ENCODE measurements around the gene CMAS.
"Not testable (repeated sequence)": the region's sequence is repeated elsewhere in the genome, so short reads cannot be mapped to it uniquely, and the experiment has no call there.

Gene CMAS

DNA sequence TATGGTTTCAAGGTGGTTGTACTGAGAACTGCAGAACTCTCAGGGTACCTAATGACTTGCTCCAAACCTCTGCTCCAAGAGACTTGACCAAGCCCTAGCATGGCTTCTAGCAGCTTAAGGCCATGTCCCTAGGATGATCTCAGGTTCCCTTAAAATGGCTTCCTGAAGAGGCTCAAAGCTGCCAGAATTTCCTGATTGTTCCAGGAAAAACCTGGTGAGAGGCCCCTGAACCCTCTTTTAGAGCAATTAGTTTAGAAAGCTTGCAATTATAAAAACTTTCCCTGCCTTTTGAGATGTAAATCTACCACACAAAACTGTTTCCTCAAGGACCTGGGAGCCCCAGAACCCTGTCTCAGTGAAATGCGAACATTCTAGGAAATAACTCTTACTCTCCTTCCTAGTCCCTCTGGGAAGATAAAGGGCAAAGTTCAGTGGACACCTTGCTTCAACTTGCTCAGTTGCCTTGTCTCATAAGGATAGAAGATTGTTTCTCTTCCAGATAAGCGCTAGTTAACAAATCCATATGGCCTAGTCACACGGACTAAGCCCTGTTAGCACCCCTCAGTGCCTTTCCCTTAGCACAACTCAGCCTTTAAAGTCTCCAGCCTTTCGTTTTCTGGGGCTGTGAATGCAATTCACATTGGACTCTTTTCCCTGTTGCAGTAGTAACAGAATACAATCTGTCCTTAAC is 2.5 kb downstream of the CMAS start:
- Histone ChIP-seq H3K9ac (ENCODE audit: low read length) (no peak overlapping the region), H2AFZ (ENCODE audit: low read depth, low read length, severe bottlenecking) (no peak overlapping the region), H3F3A (ENCODE audit: insufficient read depth) (no peaks in the 10 kb centered on the region), H3K27ac (ENCODE audit: low read depth, low read length) (no peak overlapping the region), H3K9me2 (replicated peaks; ENCODE audit: insufficient read depth, low read length) (no peaks in the 10 kb centered on the region), H3K9me3 (ENCODE audit: insufficient read depth, low read length) (no peaks in the 10 kb centered on the region), H4K20me1 (ENCODE audit: low read depth, low read length) (0 out of 2 replicates have a peak, but pooled peaks cover 3% of the 10 kb centered on the region), H3K79me2 (ENCODE audit: insufficient read depth, low read length) (peaks cover 47% of the 10 kb centered on the region), H3K36me3 (ENCODE audit: low read length) (no peaks in the 10 kb centered on the region), H3K4me2 (ENCODE audit: low read depth, low read length, poor library complexity, severe bottlenecking) (peak overlapping the region; percentile 88), H3K27me3 (ENCODE audit: low read length) (no peaks in the 10 kb centered on the region), H3K4me3 (ENCODE audit: insufficient read depth, low read length, poor library complexity, severe bottlenecking) (no peak overlapping the region)
- TF ChIP-seq, protein P1, sequence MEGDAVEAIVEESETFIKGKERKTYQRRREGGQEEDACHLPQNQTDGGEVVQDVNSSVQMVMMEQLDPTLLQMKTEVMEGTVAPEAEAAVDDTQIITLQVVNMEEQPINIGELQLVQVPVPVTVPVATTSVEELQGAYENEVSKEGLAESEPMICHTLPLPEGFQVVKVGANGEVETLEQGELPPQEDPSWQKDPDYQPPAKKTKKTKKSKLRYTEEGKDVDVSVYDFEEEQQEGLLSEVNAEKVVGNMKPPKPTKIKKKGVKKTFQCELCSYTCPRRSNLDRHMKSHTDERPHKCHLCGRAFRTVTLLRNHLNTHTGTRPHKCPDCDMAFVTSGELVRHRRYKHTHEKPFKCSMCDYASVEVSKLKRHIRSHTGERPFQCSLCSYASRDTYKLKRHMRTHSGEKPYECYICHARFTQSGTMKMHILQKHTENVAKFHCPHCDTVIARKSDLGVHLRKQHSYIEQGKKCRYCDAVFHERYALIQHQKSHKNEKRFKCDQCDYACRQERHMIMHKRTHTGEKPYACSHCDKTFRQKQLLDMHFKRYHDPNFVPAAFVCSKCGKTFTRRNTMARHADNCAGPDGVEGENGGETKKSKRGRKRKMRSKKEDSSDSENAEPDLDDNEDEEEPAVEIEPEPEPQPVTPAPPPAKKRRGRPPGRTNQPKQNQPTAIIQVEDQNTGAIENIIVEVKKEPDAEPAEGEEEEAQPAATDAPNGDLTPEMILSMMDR (IDR thresholded peaks at IDR 0.05; ENCODE audit: insufficient read depth, low read length, poor library complexity, severe bottlenecking), result no peak
- no peak for TF ChIP-seq EZH2phosphoT487 (conservative IDR thresholded peaks at IDR 0.05; ENCODE audit: low read length)

DNA sequence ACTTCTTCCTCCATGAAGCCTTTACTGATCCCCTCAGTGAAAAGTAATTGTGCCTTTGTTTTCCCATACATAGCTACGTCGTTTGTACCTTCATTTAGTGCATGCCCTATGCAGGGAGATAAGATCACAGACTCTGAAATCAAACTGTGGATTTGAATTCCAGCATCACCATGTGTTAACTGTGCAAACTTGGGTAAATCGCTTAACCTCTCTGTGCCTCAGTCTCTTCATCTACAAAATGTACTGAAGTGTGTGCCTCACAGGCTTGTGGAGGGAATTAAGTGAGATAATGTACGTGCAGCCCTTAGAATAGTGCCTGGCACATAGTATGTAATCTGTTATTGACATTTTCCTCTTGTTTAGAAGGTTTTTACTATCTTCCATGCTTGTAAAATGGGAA is 4.1 kb downstream of the CMAS start:
- no peaks in the 10 kb centered on the region for H3K36me3 ChIP-seq (ENCODE audit: low read length)
- H3K4me3 ChIP-seq (ENCODE audit: insufficient read depth, low read length, poor library complexity, severe bottlenecking), result no peak overlapping the region
- H4K20me1 ChIP-seq (ENCODE audit: low read depth, low read length), result 0 out of 2 replicates have a peak, but pooled peaks cover 3% of the 10 kb centered on the region
- no peak overlapping the region for H2AFZ ChIP-seq (ENCODE audit: low read depth, low read length, severe bottlenecking)
- no peak overlapping the region for H3K9ac ChIP-seq (ENCODE audit: low read length)
- no peak overlapping the region for H3K27ac ChIP-seq (ENCODE audit: low read depth, low read length)
- peaks cover 47% of the 10 kb centered on the region for H3K79me2 ChIP-seq (ENCODE audit: insufficient read depth, low read length)
- no peak overlapping the region for H3K4me2 ChIP-seq (ENCODE audit: low read depth, low read length, poor library complexity, severe bottlenecking)
- no peaks in the 10 kb centered on the region for H3K9me2 ChIP-seq (replicated peaks; ENCODE audit: insufficient read depth, low read length)
- no peak for TF ChIP-seq EZH2phosphoT487 (conservative IDR thresholded peaks at IDR 0.05; ENCODE audit: low read length)
- TF ChIP-seq, protein P1 (IDR thresholded peaks at IDR 0.05; ENCODE audit: insufficient read depth, low read length, poor library complexity, severe bottlenecking), result no peak
- no peaks in the 10 kb centered on the region for H3K27me3 ChIP-seq (ENCODE audit: low read length)
- H3F3A ChIP-seq (ENCODE audit: insufficient read depth), result no peaks in the 10 kb centered on the region
- no peaks in the 10 kb centered on the region for H3K9me3 ChIP-seq (ENCODE audit: insufficient read depth, low read length)

DNA sequence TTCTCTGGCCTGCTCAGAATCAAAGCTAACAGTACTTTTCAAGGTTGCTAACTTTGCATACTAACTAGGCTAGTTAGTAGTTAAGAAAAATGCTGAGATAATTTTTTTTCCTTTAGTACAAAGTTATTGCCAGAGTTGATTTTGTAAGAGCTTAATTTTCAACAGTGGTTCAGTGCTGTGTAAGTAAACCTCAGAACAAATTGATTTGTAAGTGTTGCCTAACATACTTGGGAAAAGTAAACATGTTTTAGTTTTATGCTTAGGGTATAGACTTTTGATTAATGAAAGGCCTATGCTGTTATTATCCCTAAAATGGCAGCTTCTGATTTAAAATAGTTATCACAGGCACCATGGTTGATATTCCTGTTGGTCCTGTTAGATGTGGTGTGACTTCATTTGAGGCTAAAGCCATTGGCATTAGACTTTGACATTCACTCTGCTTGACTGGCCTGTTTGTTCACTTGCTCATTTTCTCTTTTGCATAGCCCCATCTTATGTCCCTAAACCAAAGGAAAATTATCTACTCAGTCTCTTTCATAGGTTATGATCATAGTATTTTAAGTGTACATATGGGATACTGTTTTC is 5.2 kb downstream of the CMAS start:
- TF ChIP-seq, protein P1 (IDR thresholded peaks at IDR 0.05; ENCODE audit: insufficient read depth, low read length, poor library complexity, severe bottlenecking), result no peak
- no peak for TF ChIP-seq EZH2phosphoT487 (conservative IDR thresholded peaks at IDR 0.05; ENCODE audit: low read length)
- Histone ChIP-seq H3F3A (ENCODE audit: insufficient read depth) (no peaks in the 10 kb centered on the region), H3K9ac (ENCODE audit: low read length) (no peak overlapping the region), H3K9me2 (replicated peaks; ENCODE audit: insufficient read depth, low read length) (no peaks in the 10 kb centered on the region), H3K27me3 (ENCODE audit: low read length) (no peaks in the 10 kb centered on the region), H2AFZ (ENCODE audit: low read depth, low read length, severe bottlenecking) (no peak overlapping the region), H3K4me2 (ENCODE audit: low read depth, low read length, poor library complexity, severe bottlenecking) (no peak overlapping the region), H3K36me3 (ENCODE audit: low read length) (peaks cover 8% of the 10 kb centered on the region; the same call in 1 of the 2 replicates), H3K79me2 (ENCODE audit: insufficient read depth, low read length) (peaks cover 47% of the 10 kb centered on the region), H3K9me3 (ENCODE audit: insufficient read depth, low read length) (no peaks in the 10 kb centered on the region), H3K27ac (ENCODE audit: low read depth, low read length) (no peak overlapping the region), H3K4me3 (ENCODE audit: insufficient read depth, low read length, poor library complexity, severe bottlenecking) (no peak overlapping the region), H4K20me1 (ENCODE audit: low read depth, low read length) (0 out of 2 replicates have a peak, but pooled peaks cover 3% of the 10 kb centered on the region)

DNA sequence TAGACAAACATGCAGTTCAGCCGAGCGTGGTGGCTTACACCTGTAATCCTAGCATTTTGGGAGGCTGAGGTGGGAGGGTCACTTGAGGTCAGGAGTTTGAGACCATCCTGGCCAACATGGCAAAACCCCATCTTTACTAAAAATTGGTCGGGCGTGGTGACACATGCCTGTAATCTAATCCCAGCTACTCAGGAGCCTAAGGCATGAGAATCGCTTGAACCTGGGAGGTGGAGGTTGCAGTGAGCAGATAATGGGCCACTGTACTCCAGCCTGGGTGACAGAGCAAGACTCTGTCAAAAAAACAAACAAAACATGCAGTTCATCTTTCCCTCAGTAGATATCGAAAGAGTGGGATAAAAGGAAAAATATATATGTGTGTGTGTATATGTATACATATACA is 7.0 kb downstream of the CMAS start:
- H3K27me3 ChIP-seq (ENCODE audit: low read length); H3K4me2 ChIP-seq (ENCODE audit: low read depth, low read length, poor library complexity, severe bottlenecking); H4K20me1 ChIP-seq (ENCODE audit: low read depth, low read length); H3K9me2 ChIP-seq (replicated peaks; ENCODE audit: insufficient read depth, low read length); H3K9me3 ChIP-seq (ENCODE audit: insufficient read depth, low read length); H3K27ac ChIP-seq (ENCODE audit: low read depth, low read length); H3F3A ChIP-seq (ENCODE audit: insufficient read depth); H3K9ac ChIP-seq (ENCODE audit: low read length); H2AFZ ChIP-seq (ENCODE audit: low read depth, low read length, severe bottlenecking); H3K4me3 ChIP-seq (ENCODE audit: insufficient read depth, low read length, poor library complexity, severe bottlenecking): not testable (repeated sequence)
- peaks cover 29% of the 10 kb centered on the region for H3K79me2 ChIP-seq (ENCODE audit: insufficient read depth, low read length)
- peaks cover 12% of the 10 kb centered on the region for H3K36me3 ChIP-seq (ENCODE audit: low read length)

Measured in SU-DHL-6 (cell line).